ENCODE measurements around the gene DDT.
"Not testable (repeated sequence)": the region's sequence is repeated elsewhere in the genome, so short reads cannot be mapped to it uniquely, and the experiment has no call there.

DNA sequence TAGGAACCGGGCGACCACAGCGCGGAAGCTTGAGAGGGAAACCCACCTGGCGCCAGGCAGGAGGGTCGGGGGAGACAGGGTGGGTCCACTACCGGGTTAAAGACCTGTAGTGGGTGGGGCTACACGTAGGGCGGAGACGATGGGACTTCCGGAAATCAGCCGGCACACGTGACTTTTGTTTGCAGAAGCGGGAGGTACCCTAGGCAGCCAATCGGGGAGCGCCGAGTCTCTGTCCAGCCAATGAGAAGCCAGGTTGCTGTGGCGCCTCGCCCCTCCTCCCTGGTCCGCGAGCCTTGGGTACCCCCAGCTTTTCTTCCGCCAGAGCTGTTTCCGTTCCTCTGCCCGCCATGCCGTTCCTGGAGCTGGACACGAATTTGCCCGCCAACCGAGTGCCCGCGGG is 7.7 kb downstream of the DDT start, which contains the start of gene DDTL:
- TF ChIP-seq, protein P1, sequence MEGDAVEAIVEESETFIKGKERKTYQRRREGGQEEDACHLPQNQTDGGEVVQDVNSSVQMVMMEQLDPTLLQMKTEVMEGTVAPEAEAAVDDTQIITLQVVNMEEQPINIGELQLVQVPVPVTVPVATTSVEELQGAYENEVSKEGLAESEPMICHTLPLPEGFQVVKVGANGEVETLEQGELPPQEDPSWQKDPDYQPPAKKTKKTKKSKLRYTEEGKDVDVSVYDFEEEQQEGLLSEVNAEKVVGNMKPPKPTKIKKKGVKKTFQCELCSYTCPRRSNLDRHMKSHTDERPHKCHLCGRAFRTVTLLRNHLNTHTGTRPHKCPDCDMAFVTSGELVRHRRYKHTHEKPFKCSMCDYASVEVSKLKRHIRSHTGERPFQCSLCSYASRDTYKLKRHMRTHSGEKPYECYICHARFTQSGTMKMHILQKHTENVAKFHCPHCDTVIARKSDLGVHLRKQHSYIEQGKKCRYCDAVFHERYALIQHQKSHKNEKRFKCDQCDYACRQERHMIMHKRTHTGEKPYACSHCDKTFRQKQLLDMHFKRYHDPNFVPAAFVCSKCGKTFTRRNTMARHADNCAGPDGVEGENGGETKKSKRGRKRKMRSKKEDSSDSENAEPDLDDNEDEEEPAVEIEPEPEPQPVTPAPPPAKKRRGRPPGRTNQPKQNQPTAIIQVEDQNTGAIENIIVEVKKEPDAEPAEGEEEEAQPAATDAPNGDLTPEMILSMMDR (conservative IDR thresholded peaks at IDR 0.05 in 1 of 2, IDR thresholded peaks at IDR 0.05 in 1 of 2; ENCODE audit: extremely low read depth in 1 of 2, insufficient read depth in 1 of 2, low read depth in 1 of 2, low read length in 2 of 2), result not testable (repeated sequence)
- not testable (repeated sequence) for TF ChIP-seq EZH2 (IDR thresholded peaks at IDR 0.05; ENCODE audit: borderline replicate concordance, low read length)

Data from mammary epithelial cell (primary cell).